HG02678 (cell line): ENCODE results near the gene DIRAS3.
"Not testable (repeated sequence)": the region's sequence is repeated elsewhere in the genome, so short reads cannot be mapped to it uniquely, and the experiment has no call there.

ENCODE experiments used
- ATAC-seq: cut with Tn5 transposase; IDR thresholded peaks from one replicate; pipeline ENCODE4 v1.9.1; 2021; ENCODE audit warnings: mild to moderate bottlenecking, moderate library complexity; ENCODE audit not compliant: unreplicated experiment

Gene DIRAS3

DNA sequence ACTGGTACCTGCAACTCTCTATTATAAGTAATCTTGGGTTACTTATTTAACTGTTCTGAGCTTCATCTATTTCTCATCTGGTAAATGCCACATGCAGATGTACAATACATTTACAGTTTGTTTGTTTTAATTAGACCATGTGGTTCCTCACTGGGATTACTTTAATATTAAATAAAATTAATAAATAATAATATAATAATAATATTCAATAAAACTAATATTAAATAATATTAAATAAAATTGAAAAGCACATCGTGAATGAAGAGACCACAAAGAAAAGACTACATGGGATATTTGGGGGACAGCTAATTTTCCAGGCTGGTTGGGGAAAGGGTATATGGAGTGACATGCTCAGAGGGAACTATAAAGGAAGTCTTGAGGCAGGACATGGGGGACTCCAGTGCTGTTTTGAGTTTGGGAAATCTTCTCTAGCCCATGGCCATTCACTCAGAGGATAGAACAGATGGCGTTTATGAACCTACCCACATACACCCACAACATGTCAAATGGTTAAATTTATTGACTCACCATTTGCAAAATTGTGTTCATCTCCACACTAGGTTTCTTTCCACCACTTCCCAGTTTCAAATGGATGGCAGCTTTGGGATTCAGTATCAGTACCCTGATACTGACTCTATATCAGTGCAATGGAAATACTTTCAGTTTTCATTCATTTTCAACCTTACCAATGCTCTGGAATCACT, 25.6 kb downstream of the DIRAS3 start:
- ATAC-seq = no peak

DNA sequence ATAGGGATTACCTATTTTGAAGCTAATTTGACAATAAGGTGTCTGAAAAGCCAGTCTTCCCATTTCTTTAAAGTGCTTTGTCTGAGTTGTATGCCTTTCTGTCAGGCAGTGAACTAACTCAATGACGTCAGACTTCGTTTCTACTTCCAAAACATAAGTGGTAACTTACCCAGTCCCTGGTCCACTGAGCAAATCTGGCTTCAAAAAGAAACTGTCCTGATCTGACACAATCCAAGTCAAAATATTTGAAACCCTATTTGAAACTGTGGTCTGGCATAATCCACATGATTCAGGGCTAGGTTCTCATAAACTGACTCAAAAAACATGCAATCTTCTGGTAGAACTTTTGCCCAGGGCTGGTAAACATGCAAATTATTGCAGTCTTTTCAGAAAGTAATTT, 34.0 kb downstream of the DIRAS3 start:
- ATAC-seq = no peak

DNA sequence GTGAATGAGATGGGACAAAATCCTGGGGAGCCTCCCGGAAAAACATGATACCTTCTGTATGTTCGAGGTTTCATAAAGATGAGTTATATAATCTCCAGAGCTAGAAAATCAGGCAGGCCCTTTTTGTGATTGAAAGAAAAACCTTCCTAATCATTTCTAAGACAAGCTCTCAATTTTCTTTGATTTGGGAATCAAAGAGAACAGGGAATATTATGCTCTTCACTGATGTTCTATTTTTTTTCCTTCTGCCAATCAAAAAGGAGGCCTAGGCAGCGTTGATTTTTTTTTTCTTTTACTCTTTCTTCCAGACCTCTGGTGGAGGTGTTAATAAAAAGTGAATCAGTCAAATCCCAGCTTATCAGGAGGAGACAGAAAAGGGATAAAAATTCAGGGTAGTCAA, 34.5 kb downstream of the DIRAS3 start:
- ATAC-seq = no peak

DNA sequence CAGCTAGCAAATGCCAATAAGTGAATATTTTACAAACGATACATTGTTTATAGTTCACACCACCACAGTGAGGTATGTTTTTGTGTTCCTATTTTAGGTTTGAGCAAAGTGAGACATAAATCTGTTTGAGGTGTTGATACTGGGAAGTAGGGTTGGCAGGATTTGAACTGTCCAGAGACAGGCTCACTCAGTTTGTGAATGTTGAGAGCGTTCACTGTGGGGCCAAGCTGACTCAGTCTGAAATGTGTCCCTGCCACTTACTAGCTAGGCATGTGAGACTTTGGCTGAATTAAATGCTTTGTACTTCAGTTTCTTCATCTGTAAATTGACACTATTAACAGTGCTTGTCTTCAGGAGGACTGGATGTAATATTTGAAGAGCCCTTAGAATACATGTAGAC, 35.1 kb downstream of the DIRAS3 start:
- no peak for ATAC-seq

DNA sequence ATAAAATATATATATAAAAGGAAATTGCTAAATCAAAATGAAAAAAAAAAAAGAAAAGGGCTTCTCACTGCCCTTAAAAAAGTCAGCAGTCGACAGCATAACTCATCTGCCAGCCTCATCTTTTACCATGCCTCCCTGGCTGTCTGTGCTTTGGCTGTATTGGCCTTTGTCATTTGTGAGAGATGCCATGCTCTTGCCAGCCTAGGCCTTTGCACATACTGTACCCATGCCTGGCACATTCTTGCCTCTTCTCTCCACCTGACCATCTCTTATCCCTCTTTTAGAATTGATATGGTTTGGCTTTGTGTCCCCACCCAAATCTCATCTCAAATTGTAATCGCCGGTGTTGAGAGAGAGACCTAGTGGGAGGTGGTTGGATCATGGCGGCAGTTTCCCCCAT, 37.1 kb downstream of the DIRAS3 start:
- no peak for ATAC-seq

DNA sequence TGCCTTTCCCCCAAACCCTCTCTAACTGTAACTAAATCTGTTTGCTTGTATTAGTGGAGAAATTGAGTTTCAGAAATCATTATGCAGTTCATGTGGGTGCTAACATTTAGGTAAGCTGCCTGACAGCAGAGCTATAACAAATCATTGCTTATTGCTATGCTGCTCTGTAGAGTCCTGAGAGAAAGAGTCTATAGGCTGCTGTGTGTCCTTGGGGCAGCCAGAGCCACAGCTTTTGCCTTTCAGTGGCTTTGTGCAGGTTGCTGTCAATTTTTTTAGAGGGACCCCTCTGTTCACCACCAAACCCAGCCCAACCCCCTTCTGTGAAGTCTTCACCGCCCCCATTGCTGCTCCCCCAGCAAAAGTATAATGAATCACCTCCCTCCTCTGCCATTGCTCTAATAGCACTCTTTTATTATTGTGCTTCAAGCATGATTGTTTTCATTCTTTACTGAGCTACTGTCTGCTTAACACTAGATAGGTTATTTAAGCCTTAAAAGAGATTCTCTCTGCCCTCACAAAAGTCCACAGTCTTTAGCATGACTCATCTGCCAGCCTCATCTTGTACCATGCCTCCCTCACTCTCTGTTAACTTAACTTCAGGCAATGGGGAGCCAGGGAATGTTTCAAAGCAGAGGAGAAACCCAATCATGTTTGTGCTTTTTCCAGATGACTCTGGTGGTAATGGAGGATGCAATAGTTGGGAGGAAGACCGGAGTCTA, 38.6 kb downstream of the DIRAS3 start:
- no peak for ATAC-seq

DNA sequence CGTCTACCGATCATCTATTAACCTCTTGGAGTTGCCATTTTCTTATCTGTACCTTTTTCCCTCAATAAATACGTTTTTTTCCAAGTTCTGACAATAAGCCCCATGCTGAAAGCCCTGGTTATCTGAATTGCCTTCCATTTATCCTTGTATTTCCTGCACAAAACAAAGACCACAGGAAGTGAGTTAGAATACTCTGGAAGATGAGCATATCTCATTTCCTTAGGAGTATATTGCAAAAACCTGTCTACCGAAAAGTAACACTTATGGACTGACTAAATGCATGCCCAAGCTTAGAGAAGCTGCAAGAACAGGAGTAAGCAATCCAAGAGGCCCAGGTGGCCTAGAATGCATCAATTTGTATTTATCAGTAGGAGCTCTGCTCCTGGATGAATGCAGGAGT, 39.9 kb downstream of the DIRAS3 start:
- ATAC-seq = no peak

DNA sequence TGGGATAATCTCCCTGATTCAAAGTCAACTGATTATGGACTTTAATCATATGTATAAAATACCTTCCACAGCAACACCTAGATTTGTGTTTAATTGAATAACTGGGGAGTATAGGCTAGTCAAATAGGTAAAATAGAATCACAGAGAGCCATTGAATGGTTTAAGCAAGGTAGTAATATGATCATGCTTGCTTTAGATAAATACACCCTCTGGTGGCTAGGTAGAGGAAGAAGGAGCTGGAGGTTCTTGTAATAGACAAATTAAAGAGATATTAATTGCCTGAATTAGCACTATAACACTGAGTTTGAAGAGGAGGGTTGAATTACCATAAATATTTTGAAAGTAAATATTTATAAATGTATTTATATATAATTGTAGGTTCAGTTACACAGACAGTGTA, 40.3 kb downstream of the DIRAS3 start:
- ATAC-seq = no peak

DNA sequence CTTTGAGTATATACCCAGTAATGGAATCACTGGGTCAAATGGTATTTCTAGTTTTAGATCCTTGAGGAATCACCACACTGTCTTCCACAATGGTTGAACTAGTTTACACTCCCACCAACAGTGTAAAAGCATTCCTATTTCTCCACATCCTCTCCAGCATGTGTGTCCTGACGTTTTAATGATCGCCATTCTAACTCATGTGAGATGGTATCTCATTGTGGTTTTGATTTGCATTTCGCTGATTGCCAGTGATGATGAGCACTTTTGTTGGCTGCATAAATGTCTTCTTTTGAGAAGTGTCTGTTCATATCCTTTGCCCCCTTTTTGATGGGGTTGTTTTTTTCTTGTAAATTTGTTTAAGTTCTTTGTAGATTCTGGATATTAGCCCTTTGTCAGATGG, 46.8 kb downstream of the DIRAS3 start:
- not testable (repeated sequence) for ATAC-seq

DNA sequence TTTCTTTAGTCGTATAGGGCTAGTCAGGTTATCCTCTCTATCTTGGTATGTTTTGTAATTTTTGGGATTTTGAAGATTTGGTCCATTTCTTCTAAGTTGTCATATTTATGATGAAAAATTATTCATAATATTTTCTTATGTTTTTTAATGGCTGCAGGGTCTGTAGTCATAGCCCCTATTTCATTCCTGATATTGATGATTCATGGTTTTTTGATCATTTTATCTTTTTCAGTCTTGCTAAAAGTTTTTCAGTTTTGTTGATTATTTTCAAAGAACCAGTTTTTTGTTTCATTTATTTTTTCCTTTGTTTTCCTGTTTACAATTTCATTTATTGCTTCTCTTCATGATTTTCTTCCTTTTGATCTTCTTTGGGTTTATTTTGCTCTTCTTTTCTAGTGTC, 50.2 kb downstream of the DIRAS3 start:
- no peak for ATAC-seq

DNA sequence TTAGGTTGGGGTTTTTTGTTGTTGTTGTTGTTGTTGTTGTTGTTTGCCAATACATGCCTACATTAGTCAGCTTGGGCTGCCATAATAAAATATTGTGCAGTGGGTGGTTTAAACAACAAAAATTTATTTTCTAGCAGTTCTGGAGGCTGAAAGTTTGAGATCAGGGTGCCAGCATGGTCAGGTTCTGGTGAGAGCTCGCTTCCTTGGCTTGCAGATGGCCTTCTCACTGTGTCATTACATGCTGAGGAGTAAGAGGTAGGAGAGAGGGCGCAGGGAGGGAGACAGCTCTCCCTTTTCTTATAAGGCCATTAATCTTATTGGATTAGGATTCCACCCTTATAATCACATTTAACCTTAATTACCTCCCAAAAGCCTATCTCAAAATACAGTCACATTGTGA, 52.7 kb downstream of the DIRAS3 start:
- ATAC-seq = no peak
